Neutrophil (primary cell): ENCODE results near the gene UNC80.
"Not testable (repeated sequence)": the region's sequence is repeated elsewhere in the genome, so short reads cannot be mapped to it uniquely, and the experiment has no call there.

ENCODE experiments used
- H3K27ac ChIP-seq: fragments of 200-600 bp; sonication (generic); 2 replicates; pipeline ENCODE4 v1.5.1; 2016; ENCODE audit warnings: mild to moderate bottlenecking, moderate library complexity
- H3K27me3 ChIP-seq: fragments of 200-600 bp; sonication (generic); 2 replicates; pipeline ENCODE4 v1.6.0; 2016; ENCODE audit warnings: mild to moderate bottlenecking
- H3K36me3 ChIP-seq: fragments of 200-600 bp; sonication (generic); 2 replicates; pipeline ENCODE4 v1.5.1; 2017
- H3K4me1 ChIP-seq, 2 experiments: fragments of 200-600 bp in 1 of 2; sonication (generic) in 1 of 2; 1 replicate in 1 of 2; 2 replicates in 1 of 2; pipeline versions ENCODE4 v1.5.1 to v1.6.1; 2013 to 2016; ENCODE audit warnings: low read depth in 1 of 2, low read length in 1 of 2, mild to moderate bottlenecking in 1 of 2, moderate library complexity in 1 of 2; ENCODE audit not compliant: control insufficient read depth in 1 of 2, insufficient read depth in 1 of 2
- H3K4me3 ChIP-seq, 2 experiments: fragments of 200-600 bp in 1 of 2; sonication (generic) in 1 of 2; 1 replicate in 1 of 2; 2 replicates in 1 of 2; pipeline ENCODE4 v1.5.1; 2013 to 2016; ENCODE audit warnings: low read depth in 1 of 2, low read length in 1 of 2, mild to moderate bottlenecking in 1 of 2, moderate library complexity in 1 of 2
- H3K9me3 ChIP-seq: fragments of 200-600 bp; sonication (generic); 2 replicates; pipeline ENCODE4 v1.5.1; 2016
- CTCF ChIP-seq: fragments of 200-600 bp; sonication (generic); IDR thresholded peaks from 2 replicates; pipeline ENCODE4 v1.5.1; 2016; ENCODE audit warnings: antibody characterized with exemption

The UNC80 gene

GRCh38 chr2:209790066-209790728, 18.6 kb downstream of the UNC80 start:
- no peaks in the 10 kb centered on the region for H3K9me3 ChIP-seq
- H3K4me1 ChIP-seq = no peaks in the 10 kb centered on the region
- TF ChIP-seq CTCF = no peak
- no peaks in the 10 kb centered on the region for H3K27me3 ChIP-seq
- no peaks in the 10 kb centered on the region for H3K36me3 ChIP-seq
- no peak overlapping the region for H3K4me3 ChIP-seq
- no peak overlapping the region for H3K27ac ChIP-seq

GRCh38 chr2:209791151-209791550, 19.5 kb downstream of the UNC80 start:
- no peak overlapping the region for H3K4me3 ChIP-seq
- H3K27me3 ChIP-seq = no peaks in the 10 kb centered on the region
- no peak overlapping the region for H3K27ac ChIP-seq
- H3K9me3 ChIP-seq = no peaks in the 10 kb centered on the region
- no peaks in the 10 kb centered on the region for H3K4me1 ChIP-seq
- H3K36me3 ChIP-seq = no peaks in the 10 kb centered on the region
- no peak for TF ChIP-seq CTCF

- not testable (repeated sequence) for H3K9me3 ChIP-seq, H3K4me1 ChIP-seq, H3K27ac ChIP-seq, H3K4me3 ChIP-seq, H3K27me3 ChIP-seq, H3K36me3 ChIP-seq
These were observed 23.8 kb downstream of the UNC80 start for GRCh38 chr2:209795425-209795824.

GRCh38 chr2:209805351-209805750, 33.7 kb downstream of the UNC80 start:
- Histone ChIP-seq H3K9me3 (no peaks in the 10 kb centered on the region), H3K27ac (no peak overlapping the region), H3K4me3 (no peak overlapping the region), H3K36me3 (no peaks in the 10 kb centered on the region), H3K4me1 (no peaks in the 10 kb centered on the region), H3K27me3 (no peaks in the 10 kb centered on the region)
- no peak for TF ChIP-seq CTCF

GRCh38 chr2:209806318-209806717, 34.7 kb downstream of the UNC80 start:
- Histone ChIP-seq H3K36me3 (no peaks in the 10 kb centered on the region), H3K4me3 (no peak overlapping the region), H3K27ac (no peak overlapping the region), H3K4me1 (no peaks in the 10 kb centered on the region), H3K9me3 (no peaks in the 10 kb centered on the region), H3K27me3 (no peaks in the 10 kb centered on the region)
- TF ChIP-seq CTCF = no peak

GRCh38 chr2:209808521-209808920, 36.9 kb downstream of the UNC80 start:
- H3K4me1 ChIP-seq = no peaks in the 10 kb centered on the region
- no peaks in the 10 kb centered on the region for H3K36me3 ChIP-seq
- H3K9me3 ChIP-seq = no peaks in the 10 kb centered on the region
- no peak overlapping the region for H3K27ac ChIP-seq
- no peaks in the 10 kb centered on the region for H3K27me3 ChIP-seq
- no peak overlapping the region for H3K4me3 ChIP-seq
- TF ChIP-seq CTCF = no peak
